Liver (tissue), 3 donors: ENCODE data around the gene RREB1.

Experiments used
- FOXA1 ChIP-seq: IDR thresholded peaks from 2 replicates; pipeline ENCODE4 v1.6.1; 2016; ENCODE audit warnings: antibody characterized with exemption
- MAX ChIP-seq: IDR thresholded peaks from 2 replicates; pipeline ENCODE4 v1.6.1; 2016; ENCODE audit warnings: antibody characterized with exemption
- RAD21 ChIP-seq, 2 donors: IDR thresholded peaks; 2 replicates each; pipeline ENCODE4 v1.6.1; 2016; ENCODE audit warnings: antibody characterized with exemption in 2 of 2, mild to moderate bottlenecking in 2 of 2
- TF ChIP-seq, protein P1 (sequence below): fragments of 150-350 bp; IDR thresholded peaks from 2 replicates; pipeline ENCODE4 v1.5.1; 2017; ENCODE audit warnings: improper control_type of control experiment, low read depth, low read length; ENCODE audit not compliant: missing input control
- donor health status: healthy.
- donor health status: healthy.

DNA sequence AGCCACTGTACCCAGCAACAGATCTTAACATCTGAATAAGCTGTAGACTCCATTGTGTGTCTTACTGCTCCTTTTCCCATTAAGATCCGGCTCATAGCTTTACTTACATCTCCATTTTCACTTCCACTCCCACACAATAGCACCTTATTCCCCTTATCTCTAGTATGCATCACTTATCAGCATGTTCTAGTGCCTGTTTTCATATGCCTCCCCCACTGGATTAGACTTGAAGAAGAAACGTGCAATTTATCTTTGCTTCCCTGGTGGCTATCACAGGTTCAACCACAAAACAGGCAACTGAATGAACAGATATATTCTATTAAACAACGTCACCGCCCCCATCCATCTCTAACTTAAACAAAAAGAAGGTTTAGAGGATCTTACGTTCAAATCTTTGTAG lies 193.2 kb downstream of the RREB1 start:
- TF ChIP-seq, protein P1, sequence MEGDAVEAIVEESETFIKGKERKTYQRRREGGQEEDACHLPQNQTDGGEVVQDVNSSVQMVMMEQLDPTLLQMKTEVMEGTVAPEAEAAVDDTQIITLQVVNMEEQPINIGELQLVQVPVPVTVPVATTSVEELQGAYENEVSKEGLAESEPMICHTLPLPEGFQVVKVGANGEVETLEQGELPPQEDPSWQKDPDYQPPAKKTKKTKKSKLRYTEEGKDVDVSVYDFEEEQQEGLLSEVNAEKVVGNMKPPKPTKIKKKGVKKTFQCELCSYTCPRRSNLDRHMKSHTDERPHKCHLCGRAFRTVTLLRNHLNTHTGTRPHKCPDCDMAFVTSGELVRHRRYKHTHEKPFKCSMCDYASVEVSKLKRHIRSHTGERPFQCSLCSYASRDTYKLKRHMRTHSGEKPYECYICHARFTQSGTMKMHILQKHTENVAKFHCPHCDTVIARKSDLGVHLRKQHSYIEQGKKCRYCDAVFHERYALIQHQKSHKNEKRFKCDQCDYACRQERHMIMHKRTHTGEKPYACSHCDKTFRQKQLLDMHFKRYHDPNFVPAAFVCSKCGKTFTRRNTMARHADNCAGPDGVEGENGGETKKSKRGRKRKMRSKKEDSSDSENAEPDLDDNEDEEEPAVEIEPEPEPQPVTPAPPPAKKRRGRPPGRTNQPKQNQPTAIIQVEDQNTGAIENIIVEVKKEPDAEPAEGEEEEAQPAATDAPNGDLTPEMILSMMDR, result no peak
- no peak for TF ChIP-seq FOXA1
- no peak for TF ChIP-seq MAX
- no peak for TF ChIP-seq RAD21 (IDR thresholded peaks at IDR 0.05)
